Loucy (cell line): Measurements from ENCODE around the gene CFAP20.

ENCODE experiments used
- H2AFZ ChIP-seq: fragments of 200-600 bp; sonication (generic); 2 replicates; pipeline ENCODE4 v1.6.0; 2016; ENCODE audit warnings: antibody characterized with exemption, mild to moderate bottlenecking, low read length, moderate library complexity
- H3F3A ChIP-seq: fragments of 200-600 bp; 2 replicates; pipeline ENCODE4 v1.6.0; 2016; ENCODE audit warnings: antibody characterized with exemption, low read depth, mild to moderate bottlenecking
- H3K27me3 ChIP-seq: fragments of 200-600 bp; sonication (generic); 2 replicates; pipeline ENCODE4 v1.6.1; 2014; ENCODE audit warnings: low read length, mild to moderate bottlenecking; ENCODE audit not compliant: insufficient read depth, poor library complexity, severe bottlenecking
- H3K36me3 ChIP-seq: fragments of 200-600 bp; sonication (generic); 2 replicates; pipeline ENCODE4 v1.6.1; 2016; ENCODE audit warnings: low read length; ENCODE audit not compliant: insufficient read depth
- H3K4me1 ChIP-seq: fragments of 200-600 bp; sonication (generic); 2 replicates; pipeline ENCODE4 v1.5.1; 2014; ENCODE audit warnings: low read length, mild to moderate bottlenecking; ENCODE audit not compliant: insufficient read depth, poor library complexity, severe bottlenecking
- H3K4me2 ChIP-seq: fragments of 200-600 bp; sonication (generic); 2 replicates; pipeline ENCODE4 v1.6.0; 2014; ENCODE audit warnings: antibody characterized with exemption, low read length, low read depth, mild to moderate bottlenecking; ENCODE audit not compliant: poor library complexity, severe bottlenecking
- H3K4me3 ChIP-seq: fragments of 200-600 bp; sonication (generic); 2 replicates; pipeline ENCODE4 v1.5.1; 2014; ENCODE audit warnings: low read length, mild to moderate bottlenecking, mixed read lengths; ENCODE audit not compliant: poor library complexity, severe bottlenecking
- H3K79me2 ChIP-seq: fragments of 200-600 bp; sonication (generic); 2 replicates; pipeline ENCODE4 v1.6.1; 2014; ENCODE audit warnings: low read length; ENCODE audit not compliant: insufficient read depth
- H3K9ac ChIP-seq: fragments of 200-600 bp; sonication (generic); 2 replicates; pipeline ENCODE4 v1.6.0; 2014; ENCODE audit warnings: mild to moderate bottlenecking, low read depth, low read length, moderate library complexity; ENCODE audit not compliant: poor library complexity, severe bottlenecking
- H3K9me2 ChIP-seq: fragments of 200-600 bp; sonication (generic); replicated peaks from 2 replicates; pipeline ENCODE4 v1.6.1; 2016; ENCODE audit warnings: low read depth, low read length, mixed read lengths
- H3K9me3 ChIP-seq: fragments of 200-600 bp; sonication (generic); 2 replicates; pipeline ENCODE4 v1.6.1; 2014; ENCODE audit warnings: mild to moderate bottlenecking, antibody characterized with exemption, low read length, low read depth; ENCODE audit not compliant: insufficient read depth
- H4K20me1 ChIP-seq: fragments of 200-600 bp; sonication (generic); 2 replicates; pipeline ENCODE4 v1.6.0; 2014; ENCODE audit warnings: antibody characterized with exemption, low read length, mild to moderate bottlenecking; ENCODE audit not compliant: insufficient read depth, poor library complexity, severe bottlenecking
- EZH2phosphoT487 ChIP-seq: fragments of 200-600 bp; IDR thresholded peaks from 2 replicates; pipeline ENCODE4 v1.6.1; 2018; ENCODE audit warnings: antibody characterized with exemption, mild to moderate bottlenecking, moderate library complexity, borderline replicate concordance
- TF ChIP-seq, protein P1 (sequence below): fragments of 200-600 bp; sonication (generic); conservative IDR thresholded peaks from 2 replicates; pipeline ENCODE4 v1.5.1; 2014; ENCODE audit warnings: mild to moderate bottlenecking, antibody characterized with exemption, low read length

CFAP20 gene

DNA sequence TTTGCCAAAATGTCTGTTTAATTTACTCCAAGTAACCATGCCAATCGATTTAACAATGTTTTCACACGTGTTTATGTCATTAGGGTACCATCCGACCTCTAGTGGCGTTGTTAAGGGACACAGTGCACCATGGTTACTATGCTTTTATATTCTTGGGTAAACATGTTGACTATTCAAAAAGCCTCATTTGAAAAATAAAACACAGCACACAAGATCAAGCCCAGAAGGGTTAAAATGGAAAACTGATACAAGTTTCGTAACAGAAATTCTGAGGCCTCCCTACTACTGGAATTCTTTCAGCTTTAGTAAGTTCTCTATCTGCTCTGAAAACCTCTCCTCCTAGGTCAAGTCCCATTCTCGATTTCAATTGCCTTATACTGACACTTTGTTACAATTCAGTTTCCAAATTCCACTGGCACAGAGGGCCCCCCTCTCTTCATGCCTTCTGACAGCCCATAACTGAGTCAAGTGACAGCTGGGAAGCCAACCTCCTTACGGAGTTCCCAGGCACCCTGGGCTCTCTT is 2.1 kb downstream of the CFAP20 start:
- Histone ChIP-seq H4K20me1 (peaks cover 58% of the 10 kb centered on the region), H3K79me2 (peaks cover 64% of the 10 kb centered on the region), H3K4me3 (peak overlapping the region; percentile 98), H3K27me3 (no peaks in the 10 kb centered on the region), H3K36me3 (no peaks in the 10 kb centered on the region), H3K9me3 (no peaks in the 10 kb centered on the region), H3K4me1 (peaks cover 42% of the 10 kb centered on the region), H3K9ac (peak overlapping the region; percentile 91), H3K4me2 (peak overlapping the region; percentile 99), H2AFZ (no peak overlapping the region), H3F3A (0 out of 2 replicates have a peak, but pooled peaks cover 3% of the 10 kb centered on the region), H3K9me2 (no peaks in the 10 kb centered on the region)
- TF ChIP-seq EZH2phosphoT487: no peak
- TF ChIP-seq, protein P1, sequence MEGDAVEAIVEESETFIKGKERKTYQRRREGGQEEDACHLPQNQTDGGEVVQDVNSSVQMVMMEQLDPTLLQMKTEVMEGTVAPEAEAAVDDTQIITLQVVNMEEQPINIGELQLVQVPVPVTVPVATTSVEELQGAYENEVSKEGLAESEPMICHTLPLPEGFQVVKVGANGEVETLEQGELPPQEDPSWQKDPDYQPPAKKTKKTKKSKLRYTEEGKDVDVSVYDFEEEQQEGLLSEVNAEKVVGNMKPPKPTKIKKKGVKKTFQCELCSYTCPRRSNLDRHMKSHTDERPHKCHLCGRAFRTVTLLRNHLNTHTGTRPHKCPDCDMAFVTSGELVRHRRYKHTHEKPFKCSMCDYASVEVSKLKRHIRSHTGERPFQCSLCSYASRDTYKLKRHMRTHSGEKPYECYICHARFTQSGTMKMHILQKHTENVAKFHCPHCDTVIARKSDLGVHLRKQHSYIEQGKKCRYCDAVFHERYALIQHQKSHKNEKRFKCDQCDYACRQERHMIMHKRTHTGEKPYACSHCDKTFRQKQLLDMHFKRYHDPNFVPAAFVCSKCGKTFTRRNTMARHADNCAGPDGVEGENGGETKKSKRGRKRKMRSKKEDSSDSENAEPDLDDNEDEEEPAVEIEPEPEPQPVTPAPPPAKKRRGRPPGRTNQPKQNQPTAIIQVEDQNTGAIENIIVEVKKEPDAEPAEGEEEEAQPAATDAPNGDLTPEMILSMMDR: peak; percentile 70

DNA sequence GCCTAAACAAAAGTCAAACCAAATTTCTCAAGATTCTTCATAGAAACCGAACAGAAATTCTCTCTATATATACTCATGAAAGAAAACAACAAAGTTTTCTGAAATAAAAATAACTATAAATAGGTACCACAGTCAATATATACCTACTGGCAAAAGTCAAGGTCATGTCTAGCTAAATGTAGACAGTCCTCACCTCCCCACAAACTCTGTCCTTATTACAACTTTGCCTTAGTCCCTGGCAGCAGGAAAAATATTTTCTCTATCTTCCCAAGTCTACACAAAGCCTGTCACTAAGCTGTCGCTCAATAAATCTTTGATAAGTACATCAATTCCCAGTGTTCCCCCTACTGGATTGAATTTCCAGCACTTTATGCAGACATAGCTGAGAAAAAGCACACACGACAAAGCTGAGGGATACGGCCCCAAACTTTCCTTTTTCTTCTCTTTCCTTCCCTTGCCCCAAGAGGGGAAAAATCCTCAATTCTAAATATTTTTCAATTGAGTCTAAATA is 2.7 kb downstream of the CFAP20 start:
- TF ChIP-seq, protein P1: no peak
- no peak for TF ChIP-seq EZH2phosphoT487
- H3F3A ChIP-seq: 0 out of 2 replicates have a peak, but pooled peaks cover 3% of the 10 kb centered on the region
- peak overlapping the region; percentile 99 for H3K4me2 ChIP-seq
- H3K4me3 ChIP-seq: peak overlapping the region; percentile 98
- H3K9me3 ChIP-seq: no peaks in the 10 kb centered on the region
- peak overlapping the region; percentile 28 for H3K9ac ChIP-seq
- no peaks in the 10 kb centered on the region for H3K27me3 ChIP-seq
- no peaks in the 10 kb centered on the region for H3K36me3 ChIP-seq
- H3K4me1 ChIP-seq: peaks cover 45% of the 10 kb centered on the region
- H3K9me2 ChIP-seq: no peaks in the 10 kb centered on the region
- no peak overlapping the region for H2AFZ ChIP-seq
- peaks cover 63% of the 10 kb centered on the region for H4K20me1 ChIP-seq
- H3K79me2 ChIP-seq: peaks cover 70% of the 10 kb centered on the region

DNA sequence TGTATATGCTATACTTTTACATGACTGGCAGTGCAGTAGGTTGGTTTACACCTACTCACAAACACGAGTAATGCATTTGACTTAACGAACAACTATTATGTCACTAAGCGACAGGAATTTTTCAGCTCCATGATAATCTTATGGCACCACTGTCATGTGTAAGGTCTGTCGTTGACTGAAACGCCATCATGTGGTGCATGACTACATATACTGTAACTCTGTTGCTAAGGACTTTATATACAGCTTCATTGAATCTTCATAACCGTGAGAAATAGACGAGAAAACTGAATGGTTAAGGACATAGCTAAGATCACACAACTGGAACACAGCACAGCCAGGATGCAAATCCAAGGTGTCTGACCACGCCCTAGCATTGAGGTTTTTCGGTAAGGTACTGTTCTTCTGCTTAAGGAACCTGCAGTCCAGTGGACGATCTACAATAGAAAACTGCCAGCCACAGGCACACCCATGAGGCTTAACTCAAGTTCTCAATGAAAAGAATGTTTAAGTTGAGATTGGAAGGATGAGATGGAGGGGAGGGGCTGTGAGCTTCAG is 3.3 kb downstream of the CFAP20 start:
- H3K36me3 ChIP-seq: no peaks in the 10 kb centered on the region
- H4K20me1 ChIP-seq: peaks cover 70% of the 10 kb centered on the region
- H3K4me1 ChIP-seq: peaks cover 51% of the 10 kb centered on the region
- peak overlapping the region; percentile 98 for H3K4me3 ChIP-seq
- H3K27me3 ChIP-seq: no peaks in the 10 kb centered on the region
- H3K9me2 ChIP-seq: no peaks in the 10 kb centered on the region
- peak overlapping the region; percentile 28 for H3K9ac ChIP-seq
- peaks cover 76% of the 10 kb centered on the region for H3K79me2 ChIP-seq
- H3K4me2 ChIP-seq: peak overlapping the region; percentile 99
- H3F3A ChIP-seq: 0 out of 2 replicates have a peak, but pooled peaks cover 3% of the 10 kb centered on the region
- no peak overlapping the region for H2AFZ ChIP-seq
- TF ChIP-seq, protein P1: peak; percentile 26; the same call in 1 of the 2 replicates
- TF ChIP-seq EZH2phosphoT487: no peak
- H3K9me3 ChIP-seq: no peaks in the 10 kb centered on the region
